Cerebellar nuclear complex (tissue), 1 donor: ENCODE results near the gene CLMN.

ENCODE experiments used
- DNase-seq, 2 experiments: peaks; one replicate each; lab custom pipeline; 2025; lab: John Stamatoyannopoulos, UW

The CLMN gene

DNA sequence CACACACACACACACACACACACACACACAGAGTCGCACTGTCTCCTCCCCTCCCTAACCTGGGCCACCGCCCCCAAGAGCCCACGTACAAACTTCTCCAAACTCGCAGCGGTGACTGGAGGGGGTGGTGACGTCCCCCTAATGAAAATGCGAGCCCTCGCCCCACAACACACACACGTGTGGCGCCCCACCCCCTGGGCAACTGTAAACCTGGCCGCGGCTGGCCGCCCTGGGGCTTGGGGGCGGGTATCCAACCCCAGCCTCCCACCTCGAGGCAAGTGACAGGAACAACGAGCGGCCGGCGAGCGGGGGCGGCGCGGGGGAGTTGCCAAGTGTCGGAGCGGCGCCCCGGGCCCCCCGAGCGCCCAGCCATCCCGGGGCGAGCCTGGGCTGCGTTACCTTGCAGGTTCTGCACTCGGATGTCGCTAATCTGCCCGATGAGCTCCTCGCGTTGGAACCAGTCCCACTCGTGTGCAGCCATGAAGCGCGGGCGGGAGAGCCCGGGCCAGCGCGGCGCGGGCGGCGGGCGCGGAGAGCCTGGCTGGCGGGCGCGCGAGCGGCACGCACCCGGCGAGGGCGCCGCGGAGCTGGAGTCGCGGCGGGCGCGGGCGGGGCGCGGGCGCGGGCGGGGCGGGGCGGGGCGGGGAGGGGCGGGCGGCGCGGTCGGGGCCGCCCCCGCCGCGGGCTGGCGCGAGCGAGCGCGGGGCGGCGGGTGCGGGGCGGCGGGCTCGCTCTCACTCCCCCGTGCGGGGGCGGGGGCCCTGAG, at the start of gene CLMN:
CLMN (minus strand) TSS at position 597 of the 766 bp plus-strand sequence; CDS start at position 481, 116 bp downstream.
- DNase-seq, result no peak

GRCh38 chr14:95365401-95365800, 45.7 kb upstream of the CLMN start:
- DNase-seq, result no peak

DNA sequence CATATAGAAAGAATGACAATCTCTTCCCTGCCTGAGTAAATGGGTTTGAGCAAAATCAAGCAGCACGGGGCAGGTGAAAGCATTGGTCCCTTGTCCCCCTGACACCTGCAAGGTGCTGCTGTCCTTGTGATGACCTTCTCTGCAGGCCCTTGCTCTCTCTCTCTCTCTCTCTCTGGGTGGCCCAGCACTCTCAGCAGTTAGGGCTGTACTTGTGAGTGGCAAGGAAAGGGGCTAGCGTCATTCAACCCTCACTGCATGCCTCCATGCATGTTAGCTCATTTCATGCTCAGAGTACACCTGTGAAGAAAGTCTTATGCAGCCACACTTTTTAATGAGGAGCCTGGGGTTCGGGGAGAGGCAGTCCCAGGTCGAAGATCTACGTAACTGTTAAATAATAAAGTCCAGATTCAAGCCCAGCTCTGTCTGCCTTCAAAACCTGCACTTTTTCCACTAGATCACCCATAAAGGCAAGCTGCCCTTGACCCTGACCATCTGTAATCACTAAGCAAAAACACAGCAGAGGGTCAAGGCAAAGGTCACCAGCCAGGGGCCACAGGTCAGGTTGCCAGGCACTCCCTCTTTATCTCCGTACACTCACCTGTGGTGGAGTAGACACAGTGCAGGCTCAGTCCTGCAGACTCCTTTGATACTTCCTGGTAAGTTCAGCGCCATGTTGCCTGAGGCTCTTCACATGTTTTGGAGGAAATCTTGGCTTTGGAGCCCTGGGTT, 44.9 kb upstream of the CLMN start:
- DNase-seq, result no peak

GRCh38 chr14:95363468-95363954, 43.8 kb upstream of the CLMN start:
- no peak for DNase-seq

- DNase-seq, result no peak
Measured at GRCh38 chr14:95362138-95362494, 42.4 kb upstream of the CLMN start.

- DNase-seq, result no peak
Measured at GRCh38 chr14:95361373-95362137, 41.8 kb upstream of the CLMN start.

- no peak for DNase-seq
Measured at GRCh38 chr14:95360828-95361227, 41.1 kb upstream of the CLMN start.

DNA sequence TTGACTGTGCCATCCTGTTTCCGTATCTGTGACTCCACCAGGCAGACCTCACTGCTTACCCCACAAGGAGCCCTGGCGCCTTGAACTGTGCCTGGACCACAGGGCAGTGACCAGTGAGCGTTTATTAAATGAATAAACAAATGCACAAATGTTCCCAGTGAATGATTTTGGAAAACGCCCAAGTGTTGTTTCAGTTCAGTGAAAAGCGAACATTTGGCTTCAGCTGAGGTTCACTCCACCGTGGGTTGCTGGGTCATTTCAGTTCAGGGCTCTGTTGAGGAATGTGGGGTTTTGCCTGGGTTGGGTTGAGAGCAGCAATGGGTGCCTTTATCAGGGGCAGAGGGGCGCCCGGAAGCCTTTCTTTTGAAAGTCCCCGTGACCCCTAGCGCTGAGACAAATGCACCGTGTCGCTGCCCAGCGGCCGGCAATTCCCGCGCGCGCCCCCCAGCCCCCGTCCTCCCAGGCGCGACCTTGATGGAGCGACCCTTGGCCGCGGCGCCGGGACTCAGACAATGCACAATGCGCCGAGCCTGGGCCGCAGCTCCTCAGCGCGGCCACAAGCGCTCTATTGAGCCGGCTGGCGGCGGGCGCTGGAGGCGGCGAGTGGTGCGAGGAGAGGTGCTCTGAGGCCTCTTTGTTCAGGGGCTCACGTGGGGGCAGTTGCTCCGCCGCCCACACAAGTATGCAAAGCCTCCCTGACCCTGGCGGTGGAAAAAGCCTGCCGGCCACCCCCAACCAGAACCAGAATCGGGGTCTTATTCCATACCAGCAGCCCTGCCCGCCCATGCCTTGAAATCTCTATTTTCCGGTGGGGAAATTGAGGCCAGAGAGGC, 40.5 kb upstream of the CLMN start:
- DNase-seq, result no peak

DNA sequence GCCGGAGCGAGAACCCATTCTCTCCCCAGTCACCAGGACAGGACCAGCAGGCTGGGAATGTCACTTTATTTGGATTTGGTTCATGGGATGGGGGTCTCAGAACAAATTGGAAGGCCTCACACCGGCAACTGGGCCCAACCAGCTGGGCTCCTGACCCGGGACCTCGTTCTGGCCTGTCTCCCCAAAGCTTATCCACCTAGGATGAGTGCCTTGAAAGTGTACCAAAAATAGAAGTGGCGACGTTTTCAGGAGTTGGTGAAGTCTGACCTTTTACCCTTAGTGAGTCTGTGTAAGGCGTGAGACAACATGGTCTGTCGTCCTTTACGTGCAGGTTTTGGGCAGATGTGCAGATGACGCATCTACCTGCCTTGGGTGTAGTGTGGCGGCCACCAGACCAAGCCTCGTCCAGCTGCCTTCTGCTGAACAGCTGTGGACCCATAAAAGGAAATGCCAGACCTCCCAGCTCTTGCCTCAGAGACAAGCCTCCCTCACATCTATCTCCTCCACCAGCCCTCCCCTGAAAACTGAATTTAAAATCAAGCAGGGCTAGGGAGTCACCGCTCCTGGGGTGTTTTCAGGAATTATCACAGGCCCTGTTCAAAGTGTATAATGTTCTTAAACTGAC, 36.6 kb upstream of the CLMN start:
- no peak for DNase-seq

GRCh38 chr14:95355422-95355821, 35.7 kb upstream of the CLMN start:
- no peak for DNase-seq

DNA sequence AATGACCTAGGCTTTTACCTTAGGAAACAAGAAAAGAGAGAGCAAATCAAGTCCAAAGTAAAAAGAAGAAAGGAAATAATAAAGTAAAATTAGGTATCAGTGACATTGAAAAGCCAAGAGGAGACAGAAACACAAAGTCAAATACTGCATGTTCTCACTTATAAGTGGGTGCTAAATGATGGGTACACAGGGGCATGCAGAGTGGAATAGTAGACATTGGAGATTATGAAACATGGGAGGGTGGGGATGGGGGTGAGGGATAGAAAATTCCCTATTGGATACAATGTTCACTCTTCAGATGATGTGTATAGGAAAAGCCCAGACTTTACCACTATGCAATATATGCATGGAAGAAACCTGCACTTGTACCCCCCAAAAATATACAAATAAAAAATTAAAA, 35.1 kb upstream of the CLMN start:
- no peak for DNase-seq

GRCh38 chr14:95353664-95354063, 34.0 kb upstream of the CLMN start:
- no peak for DNase-seq

DNA sequence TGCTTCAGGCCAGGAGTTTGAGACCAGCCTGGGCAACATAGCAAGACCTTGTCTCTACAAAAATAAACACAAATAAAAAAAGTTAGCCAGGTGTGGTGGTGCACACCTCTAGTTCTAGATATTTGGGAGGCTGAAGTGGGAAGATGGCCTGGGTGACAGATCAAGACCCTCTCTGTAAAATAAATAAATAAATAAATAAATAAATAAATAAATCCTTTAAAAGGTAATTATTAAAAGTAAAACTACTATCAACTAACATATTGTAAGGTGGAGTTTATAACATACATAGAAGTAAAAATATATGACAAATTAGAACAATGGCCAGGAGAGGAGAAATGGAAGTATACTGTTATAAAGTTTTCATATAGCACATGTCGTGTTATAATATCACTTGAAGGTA, 33.3 kb upstream of the CLMN start:
- DNase-seq, result no peak

GRCh38 chr14:95352481-95352880, 32.8 kb upstream of the CLMN start:
- no peak for DNase-seq

- no peak for DNase-seq
Measured at GRCh38 chr14:95349241-95349640, 29.5 kb upstream of the CLMN start.

DNA sequence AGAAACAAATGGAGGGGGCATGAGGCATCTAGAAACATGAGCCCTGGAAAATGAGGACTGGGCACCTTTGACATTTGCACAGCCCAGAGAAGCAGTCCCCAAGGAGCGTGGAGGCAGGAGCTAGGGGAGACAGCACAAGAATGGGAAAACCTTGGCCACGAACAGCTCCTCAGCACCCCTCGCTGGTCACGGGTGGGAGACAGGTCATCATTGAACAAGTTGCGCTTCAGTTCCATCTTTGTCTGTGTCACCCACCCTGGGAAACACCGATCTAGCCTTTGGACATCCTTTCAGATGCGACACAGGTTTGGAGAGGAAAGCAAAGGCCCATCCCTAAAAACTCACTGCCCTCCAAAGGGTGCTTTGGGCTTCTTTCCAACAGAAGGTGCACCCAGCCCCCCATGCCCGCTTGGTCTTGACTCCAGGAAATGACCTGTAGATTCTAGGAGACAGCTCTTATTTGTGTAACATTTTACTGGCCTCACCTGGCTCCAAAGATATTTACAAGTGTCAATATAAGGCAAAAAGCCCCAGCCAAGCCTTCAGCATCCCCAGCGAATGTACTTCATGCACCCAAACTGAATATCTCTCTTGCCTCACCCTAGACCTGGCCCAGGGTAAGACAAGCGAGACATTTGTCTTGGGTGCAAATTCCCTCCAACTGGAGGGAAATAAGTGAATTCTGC, 28.8 kb upstream of the CLMN start:
- no peak for DNase-seq

- DNase-seq, result no peak
Measured at GRCh38 chr14:95346820-95347219, 27.1 kb upstream of the CLMN start.

DNA sequence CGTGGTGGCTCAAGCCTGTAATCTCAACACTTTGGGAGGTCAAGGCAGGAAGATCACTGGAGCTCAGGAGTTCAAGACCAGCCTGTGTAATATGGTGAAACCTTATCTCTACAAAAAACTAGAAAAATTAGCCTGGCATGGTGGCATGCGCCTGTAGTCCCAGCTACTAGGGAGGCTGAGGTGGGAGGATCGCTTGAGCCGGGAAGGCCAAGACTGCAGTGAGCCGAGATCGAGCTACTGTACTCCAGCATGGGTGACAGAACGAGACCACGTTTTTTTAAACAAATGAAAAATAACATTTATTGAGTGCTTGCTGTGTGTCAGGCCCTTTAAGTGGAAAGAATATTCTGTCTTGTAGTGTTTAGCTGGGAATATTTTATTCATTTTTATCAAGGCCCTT, 26.6 kb upstream of the CLMN start:
- no peak for DNase-seq

DNA sequence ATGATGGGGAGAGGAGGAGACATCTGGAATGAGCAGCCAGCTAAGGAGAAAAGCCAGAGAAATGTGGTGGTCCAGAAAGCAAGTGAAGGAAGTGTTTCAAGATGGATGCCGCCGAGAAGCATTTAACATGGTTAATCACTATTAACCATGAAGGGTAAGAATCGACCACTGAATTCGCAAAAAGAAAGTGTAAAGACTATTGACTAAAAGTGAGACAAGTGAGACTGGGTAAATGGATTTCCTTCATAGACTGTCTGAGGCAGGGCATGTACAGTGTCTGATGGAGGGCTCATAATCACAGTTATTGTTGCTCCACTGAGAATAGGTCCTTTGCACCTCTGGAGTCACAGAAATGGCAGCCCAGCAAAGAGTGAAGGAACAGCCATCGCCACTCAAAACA, 25.3 kb upstream of the CLMN start:
- DNase-seq, result no peak

DNA sequence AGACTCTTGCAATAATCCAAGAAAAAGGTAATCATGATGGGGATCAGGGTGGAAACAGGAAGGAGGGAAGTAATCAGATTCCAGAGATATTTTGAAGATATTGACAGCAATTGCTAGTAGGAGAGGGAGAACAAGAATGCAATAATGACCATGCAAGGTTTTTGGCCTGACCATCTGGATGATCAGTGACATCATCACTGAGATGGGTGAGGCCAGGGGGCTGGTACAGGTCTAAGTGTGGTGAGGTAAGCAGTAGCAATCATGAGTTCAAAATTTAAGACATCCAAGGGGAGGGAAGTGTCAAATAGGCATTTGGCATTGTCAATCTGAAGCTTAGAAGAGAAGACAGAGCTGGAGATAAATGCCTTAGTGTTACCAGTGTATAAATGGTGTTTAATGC, 24.8 kb upstream of the CLMN start:
- DNase-seq, result no peak

- DNase-seq, result no peak
Measured at GRCh38 chr14:95341564-95341963, 21.9 kb upstream of the CLMN start.
